HG02970 (cell line): ENCODE data around the gene ALDH1B1.
"Not testable (repeated sequence)": the region's sequence is repeated elsewhere in the genome, so short reads cannot be mapped to it uniquely, and the experiment has no call there.

Experiments
- ATAC-seq: cut with Tn5 transposase; IDR thresholded peaks from one replicate; pipeline ENCODE4 v1.9.1; 2021; ENCODE audit warnings: mild to moderate bottlenecking, moderate library complexity, moderate number of reproducible peaks; ENCODE audit not compliant: unreplicated experiment, low FRiP score

The ALDH1B1 gene

GRCh38 chr9:38360839-38361472, 31.5 kb upstream of the ALDH1B1 start:
- no peak for ATAC-seq

GRCh38 chr9:38361473-38361850, 31.0 kb upstream of the ALDH1B1 start:
- no peak for ATAC-seq

DNA sequence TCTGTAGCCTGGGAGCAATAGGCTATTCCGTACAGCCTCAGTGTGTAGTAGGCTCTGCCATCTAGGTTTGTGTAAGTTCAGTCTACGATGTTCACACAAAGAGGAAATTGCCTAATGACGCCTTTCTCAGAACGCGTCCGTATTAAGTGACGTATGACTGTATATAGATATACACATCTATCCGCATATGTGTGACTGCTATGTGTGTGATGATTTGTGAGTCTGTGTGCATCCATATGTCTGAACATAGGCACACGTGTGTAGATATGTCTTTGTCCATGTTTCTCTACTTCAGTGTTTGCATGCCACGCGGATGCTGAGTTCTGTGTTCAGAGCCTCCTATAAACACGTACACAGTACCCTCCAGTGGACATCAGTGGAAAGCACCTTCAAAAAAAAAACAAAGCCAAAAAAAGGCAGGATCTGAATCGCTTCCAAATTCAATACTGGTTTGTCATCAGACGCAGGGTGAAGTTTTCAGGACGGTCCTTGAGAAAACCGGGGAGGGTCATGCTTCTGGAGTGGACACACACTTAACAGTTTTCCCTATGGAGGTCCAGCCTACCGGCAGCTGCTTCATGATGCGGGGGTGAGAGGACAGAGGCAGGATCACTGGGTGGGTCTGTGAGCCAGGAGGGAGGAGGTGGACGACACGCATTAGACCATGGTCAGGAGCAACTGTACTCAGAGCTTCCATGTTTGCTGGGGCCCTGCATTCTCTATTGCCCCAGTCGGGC, 29.5 kb upstream of the ALDH1B1 start:
- ATAC-seq: no peak

GRCh38 chr9:38363589-38363925, 28.9 kb upstream of the ALDH1B1 start:
- ATAC-seq: no peak

DNA sequence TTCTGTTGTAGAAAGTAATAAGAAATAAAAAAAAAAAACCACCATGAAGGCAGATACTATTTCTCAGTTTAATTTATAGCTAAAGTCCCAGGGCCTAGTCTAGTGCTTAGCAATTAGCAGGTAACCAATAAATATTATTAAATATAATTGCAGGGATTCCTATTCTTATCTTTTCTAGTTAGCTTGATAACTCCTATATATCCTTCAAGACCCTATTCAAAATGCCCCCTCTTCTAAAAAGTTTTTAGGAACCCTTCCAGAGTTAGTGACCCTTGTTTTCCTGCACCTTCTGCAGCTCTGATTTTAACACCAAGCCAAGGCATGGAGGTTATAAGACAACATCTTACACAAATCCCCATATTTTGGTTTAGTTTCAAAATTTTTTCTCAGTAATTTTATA, 24.6 kb upstream of the ALDH1B1 start:
- no peak for ATAC-seq

GRCh38 chr9:38368731-38369130, 23.8 kb upstream of the ALDH1B1 start:
- ATAC-seq: no peak

DNA sequence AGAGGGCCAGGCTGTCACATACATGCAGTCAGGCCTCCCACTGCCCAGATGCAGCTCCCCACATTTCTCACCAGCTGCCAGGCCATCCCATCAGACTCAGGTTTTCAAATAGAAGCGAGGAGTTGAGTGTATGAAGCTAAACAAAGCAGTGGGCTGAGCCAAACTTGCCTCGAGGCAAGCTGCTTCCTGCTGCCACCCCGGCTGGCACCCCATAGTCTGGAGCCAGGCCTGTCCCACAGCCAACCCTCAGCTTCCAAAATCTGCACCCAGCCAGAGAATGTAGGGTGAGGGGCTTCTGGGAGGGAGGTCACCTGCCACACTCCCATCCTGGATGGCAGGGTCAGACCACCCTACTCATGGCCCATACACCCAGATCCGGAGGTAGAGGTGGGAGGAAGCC, 22.3 kb upstream of the ALDH1B1 start:
- ATAC-seq: no peak

DNA sequence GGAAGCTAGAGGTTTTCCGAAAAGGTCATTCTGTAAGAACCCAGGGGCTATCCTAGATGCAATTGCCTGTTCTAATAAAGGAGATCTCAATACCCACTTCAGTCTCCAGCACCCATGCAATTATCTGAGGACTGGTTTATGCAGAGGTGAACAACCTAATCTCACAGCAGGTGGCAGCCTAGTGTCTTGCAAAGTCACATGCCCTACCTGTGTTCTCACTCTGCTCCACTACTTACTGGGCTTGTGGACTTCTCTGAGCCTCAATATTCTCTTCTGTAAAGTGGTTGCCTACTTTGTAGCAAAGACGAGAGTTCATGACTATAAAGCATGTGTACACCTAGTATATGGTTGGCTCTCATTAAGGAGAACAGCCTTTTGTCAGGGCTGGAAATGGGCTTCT, 21.0 kb upstream of the ALDH1B1 start:
- ATAC-seq: no peak

DNA sequence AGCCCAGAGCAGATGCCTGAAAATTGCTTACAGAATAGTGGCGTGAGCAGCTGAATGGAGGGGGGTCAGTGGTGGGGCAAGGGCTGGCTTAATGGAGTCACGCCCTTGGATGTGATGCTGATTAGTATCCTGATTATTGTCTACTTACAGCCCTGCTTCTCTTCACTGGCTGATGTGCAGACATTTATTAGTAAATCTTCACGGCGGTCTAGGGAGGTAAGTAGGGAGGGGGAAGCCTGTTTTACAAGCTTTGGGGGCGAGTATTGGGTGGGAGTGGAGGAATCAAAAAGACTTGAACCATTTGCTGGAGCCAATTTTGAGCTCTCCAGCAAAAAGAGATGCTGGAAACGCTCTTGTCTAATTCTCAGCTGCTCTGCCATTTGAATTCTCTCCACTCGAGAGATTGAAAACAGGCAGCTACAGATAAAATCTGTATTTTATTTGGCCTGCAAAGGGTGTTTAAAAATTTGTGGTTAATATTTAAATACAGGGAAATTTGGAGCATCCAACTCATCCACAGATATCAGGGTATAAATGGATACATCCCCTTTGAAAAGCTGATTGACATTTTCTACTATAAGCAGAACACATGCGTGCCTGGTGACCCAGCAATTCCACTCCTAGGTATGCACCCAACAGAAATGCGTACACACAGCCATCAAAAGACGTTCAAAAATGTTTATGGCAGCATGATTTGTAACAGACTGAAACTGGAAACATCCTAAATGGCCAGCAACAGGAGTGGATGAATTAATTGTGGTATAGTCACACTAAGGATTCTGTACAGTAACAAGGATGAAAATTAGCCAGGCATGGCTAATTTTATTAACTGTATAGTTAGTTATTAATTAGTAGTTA, 19.5 kb upstream of the ALDH1B1 start:
- no peak for ATAC-seq

DNA sequence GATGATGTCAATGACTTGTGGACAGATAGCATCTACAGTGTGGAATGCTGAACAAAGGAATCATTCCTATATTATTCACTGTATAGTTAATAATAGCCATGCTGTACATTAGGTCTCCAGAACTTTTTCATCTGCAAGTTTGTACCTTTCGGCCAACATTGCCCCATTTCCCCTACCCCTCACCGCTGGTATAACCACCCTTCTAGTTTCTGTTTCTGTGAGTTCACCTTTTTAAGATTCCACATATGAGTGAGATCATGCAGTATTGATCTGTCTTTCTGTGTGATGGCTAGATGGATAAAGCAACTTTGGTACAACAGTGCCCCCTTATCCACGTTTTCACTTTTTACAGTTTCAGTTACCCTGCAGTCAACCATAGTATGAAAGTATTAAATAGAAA, 18.8 kb upstream of the ALDH1B1 start:
- no peak for ATAC-seq

GRCh38 chr9:38374847-38375571, 17.5 kb upstream of the ALDH1B1 start:
- no peak for ATAC-seq

DNA sequence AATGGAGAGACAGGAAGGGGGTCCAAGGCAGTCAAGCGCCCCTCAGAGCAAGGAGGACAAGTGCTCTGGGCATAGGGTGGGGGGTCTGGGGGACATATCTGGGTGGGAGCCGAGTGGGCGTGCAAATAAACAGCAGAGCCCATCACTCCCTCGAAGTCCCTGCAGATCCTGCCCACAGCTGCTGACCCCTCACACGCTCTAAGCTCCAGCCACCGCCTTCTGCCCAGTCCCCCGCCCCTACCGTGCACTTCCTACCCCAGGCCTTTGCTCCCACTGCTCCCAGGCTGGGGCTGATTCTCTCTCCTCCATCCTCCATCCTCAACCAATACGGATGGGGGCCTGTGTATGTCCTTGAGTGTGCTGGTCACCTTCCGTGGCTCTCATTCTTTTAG, 16.9 kb upstream of the ALDH1B1 start:
- no peak for ATAC-seq

- ATAC-seq: no peak
Observed at GRCh38 chr9:38376021-38376670, 16.4 kb upstream of the ALDH1B1 start.

DNA sequence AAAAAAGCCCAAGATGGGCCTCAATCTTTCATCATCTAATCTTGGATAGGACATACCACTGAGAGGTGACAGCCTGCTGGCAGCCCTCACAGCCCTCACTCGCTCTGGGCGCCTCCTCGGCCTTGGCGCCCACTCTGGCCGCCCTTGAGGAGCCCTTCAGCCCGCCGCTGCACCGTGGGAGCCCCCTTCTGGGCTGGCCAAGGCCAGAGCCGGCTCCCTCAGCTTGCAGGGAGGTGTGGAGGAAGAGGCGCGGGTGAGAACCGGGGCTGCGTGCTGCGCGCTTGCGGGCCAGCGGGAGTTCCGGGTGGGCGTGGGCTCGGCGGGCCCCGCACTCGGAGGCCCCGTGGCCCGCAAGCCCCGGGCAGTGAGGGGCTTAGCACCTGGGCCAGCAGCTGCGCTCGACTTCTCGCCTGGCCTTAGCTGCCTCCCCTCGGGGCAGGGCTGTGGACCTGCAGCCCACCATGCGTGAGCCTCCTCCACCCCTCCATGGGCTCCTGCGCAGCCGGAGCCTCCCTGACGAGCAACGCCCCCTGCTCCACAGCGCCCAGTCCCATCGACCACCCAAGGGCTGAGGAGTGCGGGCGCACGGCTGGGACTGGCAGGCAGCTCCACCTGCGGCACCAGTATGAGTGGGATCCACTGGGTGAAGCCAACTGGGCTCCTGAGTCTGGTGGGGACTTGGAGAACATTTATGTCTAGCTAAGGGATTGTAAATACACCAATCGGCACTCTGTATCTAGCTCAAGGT, 15.0 kb upstream of the ALDH1B1 start:
- not testable (repeated sequence) for ATAC-seq

- ATAC-seq: no peak
Observed at GRCh38 chr9:38380230-38380871, 12.2 kb upstream of the ALDH1B1 start.

- ATAC-seq: no peak
Observed at GRCh38 chr9:38380872-38381534, 11.5 kb upstream of the ALDH1B1 start.

- ATAC-seq: no peak
Observed at GRCh38 chr9:38382141-38382540, 10.4 kb upstream of the ALDH1B1 start.

GRCh38 chr9:38384990-38385848, 7.3 kb upstream of the ALDH1B1 start:
- no peak for ATAC-seq
